ENCODE data around the gene MAML2.

DNA sequence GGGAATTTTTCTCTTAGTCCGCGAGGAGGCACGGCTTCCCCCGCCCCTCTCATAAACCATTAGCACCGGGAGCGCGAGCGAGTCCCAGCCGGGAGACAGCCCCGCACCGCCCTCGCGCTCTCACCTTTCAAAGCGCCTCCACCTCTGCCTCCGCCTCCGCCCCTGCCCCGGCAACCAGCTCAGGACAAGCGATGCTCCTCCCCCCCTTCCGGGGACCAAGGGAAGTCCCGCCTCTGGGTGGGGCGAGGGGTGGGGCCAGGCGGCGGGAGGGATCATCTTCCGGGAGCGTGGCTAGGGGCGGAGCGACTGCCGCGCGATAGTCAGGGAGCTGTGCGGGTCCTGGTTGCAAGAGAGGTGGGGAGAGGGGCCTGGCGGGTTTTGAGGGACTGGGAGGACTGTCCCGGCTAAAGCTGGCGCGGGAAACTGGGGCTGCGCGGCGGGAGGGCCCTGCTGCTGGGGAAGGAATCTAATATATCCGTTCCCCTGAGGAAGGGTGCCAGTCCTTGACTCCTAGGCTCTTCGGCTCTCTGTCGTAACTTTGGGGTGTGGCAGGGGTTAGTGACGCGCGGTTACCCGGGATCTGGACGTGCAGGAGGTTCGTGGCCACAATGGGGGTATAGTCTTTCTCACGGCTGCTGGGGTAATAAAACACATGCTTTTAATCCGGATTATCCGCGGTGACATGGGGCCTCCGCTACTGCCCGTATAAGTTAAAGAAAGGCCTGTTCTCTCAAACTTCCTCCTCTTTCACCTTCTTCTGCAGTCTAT is 46.9 kb upstream of the MAML2 start, which contains the start of the genes CCDC82 and JRKL:
- no peak for TF ChIP-seq GATA2 (IDR thresholded peaks at IDR 0.05; ENCODE audit: low read depth, low read length)
- TF ChIP-seq GATA3 (IDR thresholded peaks at IDR 0.05; ENCODE audit: low read depth, low read length) = no peak
